Measurements from ENCODE around the gene CMTM6.

CMTM6 gene

GRCh38 chr3:32502118-32502945 is at the start of gene CMTM6:
Gene CMTM6 (minus strand): TSS chr3:32502852. CDS start chr3:32502745, 107 bp downstream.
- Histone ChIP-seq H3K9ac (ENCODE audit: low read length) (peak within 1 kb of the TSS; percentile 96), H3K4me1 (ENCODE audit: control insufficient read depth, insufficient read depth, low read length) (peaks cover 12% of the 10 kb centered on the region), H3K36me3 (ENCODE audit: control insufficient read depth, insufficient read depth, low read length, severe bottlenecking) (peaks cover 2% of the 10 kb centered on the region), H3K27me3 (replicated peaks; ENCODE audit: control insufficient read depth, insufficient read depth, low read length) (no peaks in the 10 kb centered on the region), H3K9me3 (ENCODE audit: control insufficient read depth, low read length) (no peaks in the 10 kb centered on the region), H3K4me3 (ENCODE audit: low read length) (peak within 1 kb of the TSS; percentile 88)
- DNase-seq (ENCODE audit: low read depth): peak; percentile 95

DNA sequence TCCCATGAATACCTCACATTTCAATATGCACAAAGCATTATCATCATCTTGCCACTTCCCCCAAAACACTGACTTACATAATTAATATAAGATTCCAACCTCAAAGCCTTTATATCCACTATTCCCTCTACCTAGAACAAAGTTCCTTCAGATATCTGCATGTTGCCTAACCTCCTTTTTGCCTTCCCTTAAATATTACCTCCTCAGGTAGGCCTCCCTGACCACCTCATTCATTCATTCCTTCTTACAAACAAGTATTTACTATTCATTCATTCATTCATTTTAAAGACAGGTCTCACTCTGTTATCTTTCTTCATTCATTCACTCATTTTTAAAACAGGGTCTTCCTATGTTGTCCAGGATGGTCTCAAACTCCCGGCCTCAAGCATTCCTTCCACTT is 49.4 kb upstream of the CMTM6 start:
- H3K4me3 ChIP-seq (ENCODE audit: low read length): no peak overlapping the region
- H3K9ac ChIP-seq (ENCODE audit: low read length): no peak overlapping the region
- DNase-seq (ENCODE audit: low read depth): no peak
- peaks cover 4% of the 10 kb centered on the region for H3K4me1 ChIP-seq (ENCODE audit: control insufficient read depth, insufficient read depth, low read length)
- no peaks in the 10 kb centered on the region for H3K36me3 ChIP-seq (ENCODE audit: control insufficient read depth, insufficient read depth, low read length, severe bottlenecking)
- no peaks in the 10 kb centered on the region for H3K9me3 ChIP-seq (ENCODE audit: control insufficient read depth, low read length)
- no peaks in the 10 kb centered on the region for H3K27me3 ChIP-seq (replicated peaks; ENCODE audit: control insufficient read depth, insufficient read depth, low read length)

- Histone ChIP-seq H3K4me3 (ENCODE audit: low read length) (no peak overlapping the region), H3K9ac (ENCODE audit: low read length) (no peak overlapping the region), H3K9me3 (ENCODE audit: control insufficient read depth, low read length) (no peaks in the 10 kb centered on the region), H3K4me1 (ENCODE audit: control insufficient read depth, insufficient read depth, low read length) (peaks cover 4% of the 10 kb centered on the region), H3K27me3 (replicated peaks; ENCODE audit: control insufficient read depth, insufficient read depth, low read length) (no peaks in the 10 kb centered on the region), H3K36me3 (ENCODE audit: control insufficient read depth, insufficient read depth, low read length, severe bottlenecking) (no peaks in the 10 kb centered on the region)
- no peak for DNase-seq (ENCODE audit: low read depth)
These were observed 48.8 kb upstream of the CMTM6 start for GRCh38 chr3:32551496-32551895.

GRCh38 chr3:32551087-32551486 is 48.4 kb upstream of the CMTM6 start:
- Histone ChIP-seq H3K9me3 (ENCODE audit: control insufficient read depth, low read length) (no peaks in the 10 kb centered on the region), H3K4me1 (ENCODE audit: control insufficient read depth, insufficient read depth, low read length) (peaks cover 4% of the 10 kb centered on the region), H3K9ac (ENCODE audit: low read length) (no peak overlapping the region)

DNA sequence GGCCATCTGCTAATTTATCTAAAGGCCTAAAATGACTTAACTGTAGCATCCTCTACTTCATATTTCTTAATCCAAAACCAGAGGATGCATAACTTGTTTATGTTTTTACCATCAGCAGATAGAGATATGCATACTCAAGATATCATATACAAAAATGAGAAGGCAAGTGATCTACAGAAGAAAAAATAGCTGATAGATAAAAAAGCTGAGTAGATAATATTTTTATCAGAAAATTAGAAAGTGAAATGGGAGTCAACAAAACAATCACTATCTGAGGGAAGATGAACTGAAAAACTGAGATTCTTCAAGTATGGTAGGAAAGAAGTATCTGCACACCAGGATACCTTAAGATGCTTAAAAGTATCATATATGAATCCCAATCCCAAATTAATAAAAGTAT is 42.7 kb upstream of the CMTM6 start:
- Histone ChIP-seq H3K4me3 (ENCODE audit: low read length) (no peak overlapping the region), H3K27me3 (replicated peaks; ENCODE audit: control insufficient read depth, insufficient read depth, low read length) (no peaks in the 10 kb centered on the region), H3K4me1 (ENCODE audit: control insufficient read depth, insufficient read depth, low read length) (peaks cover 14% of the 10 kb centered on the region), H3K9ac (ENCODE audit: low read length) (no peak overlapping the region), H3K36me3 (ENCODE audit: control insufficient read depth, insufficient read depth, low read length, severe bottlenecking) (no peaks in the 10 kb centered on the region), H3K9me3 (ENCODE audit: control insufficient read depth, low read length) (no peaks in the 10 kb centered on the region)
- no peak for DNase-seq (ENCODE audit: low read depth)

More at GRCh38 chr3:32551087-32551486, 48.4 kb upstream of the CMTM6 start:
- H3K4me3 ChIP-seq (ENCODE audit: low read length): no peak overlapping the region
- H3K36me3 ChIP-seq (ENCODE audit: control insufficient read depth, insufficient read depth, low read length, severe bottlenecking): no peaks in the 10 kb centered on the region
- DNase-seq (ENCODE audit: low read depth): no peak
- no peaks in the 10 kb centered on the region for H3K27me3 ChIP-seq (replicated peaks; ENCODE audit: control insufficient read depth, insufficient read depth, low read length)

GRCh38 chr3:32544894-32545293 is 42.2 kb upstream of the CMTM6 start:
- Histone ChIP-seq H3K27me3 (replicated peaks; ENCODE audit: control insufficient read depth, insufficient read depth, low read length) (no peaks in the 10 kb centered on the region), H3K9me3 (ENCODE audit: control insufficient read depth, low read length) (no peaks in the 10 kb centered on the region), H3K4me3 (ENCODE audit: low read length) (no peak overlapping the region), H3K4me1 (ENCODE audit: control insufficient read depth, insufficient read depth, low read length) (peaks cover 14% of the 10 kb centered on the region), H3K36me3 (ENCODE audit: control insufficient read depth, insufficient read depth, low read length, severe bottlenecking) (no peaks in the 10 kb centered on the region), H3K9ac (ENCODE audit: low read length) (no peak overlapping the region)
- no peak for DNase-seq (ENCODE audit: low read depth)

DNA sequence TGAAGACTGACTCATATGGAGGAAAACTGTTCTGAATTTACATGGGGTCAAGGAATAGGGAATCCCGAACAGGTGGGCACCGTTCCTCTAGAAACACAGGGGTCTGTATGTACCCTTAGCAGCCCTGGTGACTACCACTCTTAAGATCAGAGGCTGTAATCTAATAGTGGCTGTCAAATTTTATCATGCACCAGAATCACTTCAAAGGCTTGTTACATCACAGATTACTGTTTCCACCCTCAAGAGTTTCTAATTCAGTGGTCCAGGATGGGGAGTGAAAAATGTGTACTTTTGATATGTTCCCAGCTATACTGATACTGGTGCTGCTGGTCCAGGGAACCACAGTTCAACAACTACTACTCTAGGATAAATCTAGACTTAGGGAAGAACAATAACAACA is 40.2 kb upstream of the CMTM6 start:
- no peak overlapping the region for H3K9ac ChIP-seq (ENCODE audit: low read length)
- no peak overlapping the region for H3K4me3 ChIP-seq (ENCODE audit: low read length)
- H3K9me3 ChIP-seq (ENCODE audit: control insufficient read depth, low read length): no peaks in the 10 kb centered on the region
- no peak for DNase-seq (ENCODE audit: low read depth)
- no peaks in the 10 kb centered on the region for H3K36me3 ChIP-seq (ENCODE audit: control insufficient read depth, insufficient read depth, low read length, severe bottlenecking)
- H3K27me3 ChIP-seq (replicated peaks; ENCODE audit: control insufficient read depth, insufficient read depth, low read length): no peaks in the 10 kb centered on the region
- H3K4me1 ChIP-seq (ENCODE audit: control insufficient read depth, insufficient read depth, low read length): peaks cover 14% of the 10 kb centered on the region

DNA sequence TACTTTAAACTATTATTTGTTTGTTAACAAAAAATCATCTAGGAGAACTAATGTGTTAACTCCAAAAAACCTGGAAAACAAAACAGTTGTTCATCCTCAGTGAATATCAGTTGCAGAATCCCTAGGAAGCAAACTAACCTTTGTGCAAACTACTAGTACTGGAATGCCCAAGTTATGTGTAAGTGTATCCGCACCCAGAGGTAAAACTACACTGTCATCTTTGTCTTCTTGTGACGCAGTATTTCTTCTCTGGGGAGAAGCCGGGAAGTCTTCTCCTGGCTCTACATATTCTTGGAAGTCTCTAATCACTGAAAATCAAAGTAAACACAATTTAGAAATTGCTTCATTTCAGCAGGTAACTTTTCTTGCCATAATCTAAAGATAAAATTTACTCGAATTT is 38.2 kb upstream of the CMTM6 start:
- no peaks in the 10 kb centered on the region for H3K9me3 ChIP-seq (ENCODE audit: control insufficient read depth, low read length)
- H3K27me3 ChIP-seq (replicated peaks; ENCODE audit: control insufficient read depth, insufficient read depth, low read length): no peaks in the 10 kb centered on the region
- H3K4me3 ChIP-seq (ENCODE audit: low read length): no peak overlapping the region
- peaks cover 5% of the 10 kb centered on the region for H3K36me3 ChIP-seq (ENCODE audit: control insufficient read depth, insufficient read depth, low read length, severe bottlenecking)
- H3K9ac ChIP-seq (ENCODE audit: low read length): no peak overlapping the region
- peaks cover 14% of the 10 kb centered on the region for H3K4me1 ChIP-seq (ENCODE audit: control insufficient read depth, insufficient read depth, low read length)
- DNase-seq (ENCODE audit: low read depth): no peak

DNA sequence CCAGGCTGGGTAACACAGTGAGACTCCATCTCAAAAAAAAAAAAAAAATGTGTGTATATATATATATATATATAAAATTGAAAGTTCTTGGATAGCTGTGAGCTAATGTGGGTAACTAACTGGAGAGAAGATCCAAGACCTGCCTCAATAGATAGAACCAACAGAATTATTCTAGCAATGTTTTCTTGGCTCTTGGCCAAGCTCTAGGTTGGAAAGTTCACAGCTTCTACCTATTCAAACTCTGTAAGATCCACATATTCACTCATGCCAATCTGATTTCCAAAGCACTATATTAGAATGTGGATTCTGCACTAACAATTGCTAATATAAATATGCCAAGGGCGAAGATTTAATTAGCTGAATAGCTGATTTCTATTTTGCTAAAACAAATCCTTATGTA is 29.8 kb upstream of the CMTM6 start:
- no peak overlapping the region for H3K9ac ChIP-seq (ENCODE audit: low read length)
- no peak for DNase-seq (ENCODE audit: low read depth)
- no peak overlapping the region for H3K4me3 ChIP-seq (ENCODE audit: low read length)
- no peaks in the 10 kb centered on the region for H3K9me3 ChIP-seq (ENCODE audit: control insufficient read depth, low read length)
- H3K4me1 ChIP-seq (ENCODE audit: control insufficient read depth, insufficient read depth, low read length): peaks cover 8% of the 10 kb centered on the region
- peaks cover 63% of the 10 kb centered on the region for H3K36me3 ChIP-seq (ENCODE audit: control insufficient read depth, insufficient read depth, low read length, severe bottlenecking)
- no peaks in the 10 kb centered on the region for H3K27me3 ChIP-seq (replicated peaks; ENCODE audit: control insufficient read depth, insufficient read depth, low read length)

- H3K36me3 ChIP-seq (ENCODE audit: control insufficient read depth, insufficient read depth, low read length, severe bottlenecking): peaks cover 73% of the 10 kb centered on the region
- no peak for DNase-seq (ENCODE audit: low read depth)
- H3K4me3 ChIP-seq (ENCODE audit: low read length): no peak overlapping the region
- H3K9me3 ChIP-seq (ENCODE audit: control insufficient read depth, low read length): no peaks in the 10 kb centered on the region
- H3K4me1 ChIP-seq (ENCODE audit: control insufficient read depth, insufficient read depth, low read length): peaks cover 8% of the 10 kb centered on the region
- H3K27me3 ChIP-seq (replicated peaks; ENCODE audit: control insufficient read depth, insufficient read depth, low read length): no peaks in the 10 kb centered on the region
- no peak overlapping the region for H3K9ac ChIP-seq (ENCODE audit: low read length)
These were observed 28.5 kb upstream of the CMTM6 start for GRCh38 chr3:32531010-32531647.

- Histone ChIP-seq H3K27me3 (replicated peaks; ENCODE audit: control insufficient read depth, insufficient read depth, low read length) (no peaks in the 10 kb centered on the region), H3K9me3 (ENCODE audit: control insufficient read depth, low read length) (no peaks in the 10 kb centered on the region), H3K9ac (ENCODE audit: low read length) (no peak overlapping the region), H3K4me3 (ENCODE audit: low read length) (no peak overlapping the region), H3K4me1 (ENCODE audit: control insufficient read depth, insufficient read depth, low read length) (no peaks in the 10 kb centered on the region), H3K36me3 (ENCODE audit: control insufficient read depth, insufficient read depth, low read length, severe bottlenecking) (peaks cover 67% of the 10 kb centered on the region)
- no peak for DNase-seq (ENCODE audit: low read depth)
These were observed 23.1 kb upstream of the CMTM6 start for GRCh38 chr3:32525720-32526119.
